ENCODE data around the gene TMEM40. TPM values are rescaled to one million over a fixed set of nuclear protein-coding genes. Genes with fewer than 3 reads are reported as not detected.

TMEM40 gene
- total and polyA plus RNA-seq, 2 of the 13 experiments (the other 11 are each of a cell fraction or from before 2014, with no cell fraction given): 0.16 TPM; not detected in 1

- Histone ChIP-seq H3K4me3 (replicated peaks in 1 of 3; ENCODE audit: insufficient read depth in 1 of 3, low read depth in 2 of 3, low read length in 3 of 3) (no peak overlapping the region), H3K4me2 (ENCODE audit: low read depth, low read length) (no peak overlapping the region), H2AFZ (ENCODE audit: low read length) (no peak overlapping the region), H3K79me2 (ENCODE audit: insufficient read depth, low read length) (no peaks in the 10 kb centered on the region), H3K9me3 (ENCODE audit: low read length) (no peaks in the 10 kb centered on the region), H3K4me1 (ENCODE audit: insufficient read depth, low read length) (peaks cover 38% of the 10 kb centered on the region), H4K20me1 (ENCODE audit: insufficient read depth, low read length) (no peaks in the 10 kb centered on the region), H3K36me3 (replicated peaks in 1 of 2; ENCODE audit: control insufficient read depth in 1 of 2, insufficient read depth in 2 of 2, low read length in 2 of 2) (no peaks in the 10 kb centered on the region), H3K27me3 (ENCODE audit: control insufficient read depth in 1 of 2, insufficient read depth in 2 of 2, low read length in 2 of 2) (no peaks in the 10 kb centered on the region), H3K27ac (ENCODE audit: extremely low read length, insufficient read depth, low read length) (no peak overlapping the region), H3K9ac (ENCODE audit: insufficient read depth, low read depth, low read length) (no peak overlapping the region)
- TF ChIP-seq HNF4A (CRISPR knock-in tag; IDR thresholded peaks at IDR 0.05) (peak; percentile 42; the same call in 1 of the 2 replicates), KDM5A (IDR thresholded peaks at IDR 0.05; ENCODE audit: borderline replicate concordance, low read length) (no peak), MAFK (conservative IDR thresholded peaks at IDR 0.05 in 1 of 2, IDR thresholded peaks at IDR 0.05 in 1 of 2; ENCODE audit: low read length in 2 of 2) (no peak)
- intact Hi-C loops (cut with micrococcal nuclease; ENCODE audit: unreplicated experiment): no loop called here
- WGBS (ENCODE audit: low lambda C conversion rate): 30% methylated on average over 3 of the region's 3 CpGs
- no TSS peak for BruUV-seq (replicated peaks)
- ChIA-PET POLR2A (no interaction called here), CTCF (ENCODE audit: low intra/inter-chr PET ratio, low total read pairs) (no interaction called here)
- DNase-seq (ENCODE audit: low spot score): no peak
- in situ Hi-C loops (cut with HindIII; ENCODE audit: extremely low pct_ligation_motif_present, low pct_unique_long_range_greater_than_20kb): no loop called here
- peak; percentile 31; the same call in 1 of the 3 replicates for ATAC-seq
- FAIRE-seq: no peak
Measured at GRCh38 chr3:12752102-12752501, 7.0 kb downstream of the TMEM40 start.

GRCh38 chr3:12751571-12751970, 7.5 kb downstream of the TMEM40 start:
- Histone ChIP-seq H3K4me2 (ENCODE audit: low read depth, low read length) (no peak overlapping the region), H2AFZ (ENCODE audit: low read length) (no peak overlapping the region)
- in situ Hi-C loops (cut with HindIII; ENCODE audit: extremely low pct_ligation_motif_present, low pct_unique_long_range_greater_than_20kb): no loop called here

More at GRCh38 chr3:12751571-12751970, 7.5 kb downstream of the TMEM40 start:
- H3K4me1 ChIP-seq (ENCODE audit: insufficient read depth, low read length): peaks cover 36% of the 10 kb centered on the region
- ChIA-PET POLR2A (no interaction called here), CTCF (ENCODE audit: low intra/inter-chr PET ratio, low total read pairs) (no interaction called here)
- TF ChIP-seq ZXDC (CRISPR knock-in tag; IDR thresholded peaks at IDR 0.05) (no peak), SAP130 (CRISPR knock-in tag; IDR thresholded peaks at IDR 0.05; ENCODE audit: low read depth) (peak; percentile 21; the same call in 1 of the 2 replicates), RARA (CRISPR knock-in tag; IDR thresholded peaks at IDR 0.05) (no peak), IRF2 (CRISPR knock-in tag; IDR thresholded peaks at IDR 0.05) (no peak)
- no peak overlapping the region for H3K4me3 ChIP-seq (replicated peaks in 1 of 3; ENCODE audit: insufficient read depth in 1 of 3, low read depth in 2 of 3, low read length in 3 of 3)
- FAIRE-seq: no peak
- H3K27me3 ChIP-seq (ENCODE audit: control insufficient read depth in 1 of 2, insufficient read depth in 2 of 2, low read length in 2 of 2): peaks cover 0 to 4% of the 10 kb centered on the region in 2 experiments; a peak in 2 of 5 replicates
- no peaks in the 10 kb centered on the region for H3K79me2 ChIP-seq (ENCODE audit: insufficient read depth, low read length)
- no TSS peak for BruUV-seq (replicated peaks)
- no peaks in the 10 kb centered on the region for H3K9me3 ChIP-seq (ENCODE audit: low read length)
- no peak overlapping the region for H3K9ac ChIP-seq (ENCODE audit: insufficient read depth, low read depth, low read length)
- H3K27ac ChIP-seq (ENCODE audit: extremely low read length, insufficient read depth, low read length): no peak overlapping the region
- WGBS (ENCODE audit: low lambda C conversion rate): 45% methylated on average over 5 of the region's 5 CpGs
- no peaks in the 10 kb centered on the region for H4K20me1 ChIP-seq (ENCODE audit: insufficient read depth, low read length)
- peak; percentile 10 for DNase-seq (ENCODE audit: low spot score)
- ATAC-seq: 0 out of 3 replicates have a peak, but pooled peaks have one; percentile 20
- intact Hi-C loops (cut with micrococcal nuclease; ENCODE audit: unreplicated experiment): no loop called here
- no peaks in the 10 kb centered on the region for H3K36me3 ChIP-seq (replicated peaks in 1 of 2; ENCODE audit: control insufficient read depth in 1 of 2, insufficient read depth in 2 of 2, low read length in 2 of 2)
